Coronary artery (tissue), 2 donors: ENCODE measurements around the gene BEGAIN.

ENCODE experiments used
- DNase-seq: peaks from one replicate; pipeline ENCODE4 v3.0.0-alpha.2; 2017; ENCODE audit warnings: low spot score
- H3K27ac ChIP-seq, 2 donors: fragments of 200-600 bp; sonication (generic); one replicate each; pipeline ENCODE4 v1.5.1; 2016 to 2019
- H3K4me3 ChIP-seq: fragments of 200-600 bp; sonication (generic); 2 replicates; pipeline ENCODE4 v1.5.1; 2016; ENCODE audit warnings: mild to moderate bottlenecking, moderate library complexity
- CTCF ChIP-seq: fragments of 200-600 bp; sonication (generic); IDR thresholded peaks from one replicate; pipeline ENCODE4 v1.5.1; 2019; ENCODE audit warnings: antibody characterized with exemption

BEGAIN gene

GRCh38 chr14:100620255-100621100 is 33.3 kb upstream of the BEGAIN start:
- H3K4me3 ChIP-seq, result no peak overlapping the region
- no peak for DNase-seq
- no peak for TF ChIP-seq CTCF
- H3K27ac ChIP-seq, result no peak overlapping the region

GRCh38 chr14:100619396-100620254 is 32.4 kb upstream of the BEGAIN start:
- Histone ChIP-seq H3K27ac (no peak overlapping the region), H3K4me3 (no peak overlapping the region)
- TF ChIP-seq CTCF, result no peak
- DNase-seq, result no peak

GRCh38 chr14:100618763-100619320 is 31.6 kb upstream of the BEGAIN start:
- H3K27ac ChIP-seq, result no peak overlapping the region
- H3K4me3 ChIP-seq, result no peak overlapping the region
- DNase-seq, result no peak
- no peak for TF ChIP-seq CTCF

GRCh38 chr14:100618318-100618693 is 31.1 kb upstream of the BEGAIN start:
- no peak for TF ChIP-seq CTCF
- DNase-seq, result no peak
- Histone ChIP-seq H3K4me3 (peak overlapping the region; percentile 34), H3K27ac (no peak overlapping the region)

- no peak for TF ChIP-seq CTCF
- Histone ChIP-seq H3K27ac (no peak overlapping the region), H3K4me3 (peak overlapping the region; percentile 34)
- DNase-seq, result no peak
These were observed 30.4 kb upstream of the BEGAIN start for GRCh38 chr14:100617410-100618317.

- DNase-seq, result no peak
- H3K4me3 ChIP-seq, result no peak overlapping the region
- H3K27ac ChIP-seq, result no peak overlapping the region
- TF ChIP-seq CTCF, result no peak
These were observed 29.7 kb upstream of the BEGAIN start for GRCh38 chr14:100616854-100617409.
